Measurements from ENCODE around the gene TMEM132D. TPM values are rescaled to one million over a fixed set of nuclear protein-coding genes. Genes with fewer than 3 reads are reported as not detected.

The TMEM132D gene
- total RNA-seq, 2 experiments from 2014 or later = not detected

DNA sequence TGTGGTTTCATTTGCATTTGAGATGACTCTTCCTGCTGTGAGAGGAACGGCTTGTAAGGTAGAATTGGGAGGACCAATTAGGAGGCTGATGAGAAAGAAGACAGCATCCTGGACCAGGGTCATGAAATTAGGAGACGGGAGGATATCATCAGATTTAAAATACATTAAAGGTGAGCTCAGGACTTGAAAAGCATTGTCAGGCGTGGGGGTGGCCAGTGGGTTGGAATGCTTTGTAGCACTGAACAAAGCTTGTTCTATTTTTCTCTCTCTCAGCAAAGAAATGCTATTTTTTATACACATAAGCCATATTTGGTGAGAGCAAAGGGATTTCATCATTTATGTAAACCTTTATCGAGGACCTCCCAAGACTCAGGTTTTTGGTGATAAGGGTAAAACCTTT, 157.5 kb downstream of the TMEM132D start:
- Histone ChIP-seq H3K79me2 (ENCODE audit: insufficient read depth, low read depth, low read length) (no peaks in the 10 kb centered on the region), H4K20me1 (ENCODE audit: insufficient read depth, low read length) (no peaks in the 10 kb centered on the region), H2AFZ (ENCODE audit: low read length) (no peak overlapping the region), H3K4me3 (ENCODE audit: low read depth, low read length, poor library complexity, severe bottlenecking) (no peak overlapping the region), H3K36me3 (ENCODE audit: insufficient read depth, low read length) (no peaks in the 10 kb centered on the region), H3K4me2 (ENCODE audit: low read length) (no peak overlapping the region), H3K4me1 (ENCODE audit: insufficient read depth, low read length, poor library complexity, severe bottlenecking) (no peaks in the 10 kb centered on the region), H3K9me3 (ENCODE audit: low read length) (no peaks in the 10 kb centered on the region), H3K27ac (ENCODE audit: low read depth, low read length, poor library complexity, severe bottlenecking) (no peak overlapping the region), H3K9me2 (ENCODE audit: insufficient read depth, low read length) (no peaks in the 10 kb centered on the region)
- BruUV-seq (replicated peaks) = no TSS peak
- ChIA-PET CTCF (ENCODE audit: unreplicated experiment) (no interaction called here), POLR2A (no interaction called here)
- TF ChIP-seq, protein P1, sequence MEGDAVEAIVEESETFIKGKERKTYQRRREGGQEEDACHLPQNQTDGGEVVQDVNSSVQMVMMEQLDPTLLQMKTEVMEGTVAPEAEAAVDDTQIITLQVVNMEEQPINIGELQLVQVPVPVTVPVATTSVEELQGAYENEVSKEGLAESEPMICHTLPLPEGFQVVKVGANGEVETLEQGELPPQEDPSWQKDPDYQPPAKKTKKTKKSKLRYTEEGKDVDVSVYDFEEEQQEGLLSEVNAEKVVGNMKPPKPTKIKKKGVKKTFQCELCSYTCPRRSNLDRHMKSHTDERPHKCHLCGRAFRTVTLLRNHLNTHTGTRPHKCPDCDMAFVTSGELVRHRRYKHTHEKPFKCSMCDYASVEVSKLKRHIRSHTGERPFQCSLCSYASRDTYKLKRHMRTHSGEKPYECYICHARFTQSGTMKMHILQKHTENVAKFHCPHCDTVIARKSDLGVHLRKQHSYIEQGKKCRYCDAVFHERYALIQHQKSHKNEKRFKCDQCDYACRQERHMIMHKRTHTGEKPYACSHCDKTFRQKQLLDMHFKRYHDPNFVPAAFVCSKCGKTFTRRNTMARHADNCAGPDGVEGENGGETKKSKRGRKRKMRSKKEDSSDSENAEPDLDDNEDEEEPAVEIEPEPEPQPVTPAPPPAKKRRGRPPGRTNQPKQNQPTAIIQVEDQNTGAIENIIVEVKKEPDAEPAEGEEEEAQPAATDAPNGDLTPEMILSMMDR (conservative IDR thresholded peaks at IDR 0.05; ENCODE audit: low read length) = no peak
- TF ChIP-seq EZH2phosphoT487 (IDR thresholded peaks at IDR 0.05; ENCODE audit: borderline replicate concordance, low read depth, low read length) = no peak
- DNase-seq (ENCODE audit: low spot score) = no peak
- intact Hi-C loops (cut with micrococcal nuclease; ENCODE audit: unreplicated experiment) = no loop called here

DNA sequence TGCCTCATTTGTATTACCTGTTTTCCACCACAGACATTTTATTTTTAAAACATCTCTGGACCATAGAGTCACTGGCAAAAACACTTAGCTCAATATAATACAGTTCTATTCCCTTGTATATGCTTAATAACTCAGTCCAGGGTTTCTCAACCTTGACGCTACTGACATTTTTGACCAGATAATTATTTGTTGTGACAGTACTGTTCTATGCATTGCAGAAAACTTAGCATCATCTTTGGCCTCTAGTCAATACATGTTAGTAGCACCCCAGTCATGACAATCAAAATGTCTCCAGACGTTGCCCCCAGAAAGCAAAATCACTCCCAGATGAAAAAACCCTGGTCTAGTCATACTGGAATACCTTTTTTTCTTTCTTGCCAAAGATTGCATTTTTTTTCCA, 174.7 kb downstream of the TMEM132D start:
- intact Hi-C loops (cut with micrococcal nuclease; ENCODE audit: unreplicated experiment) = no loop called here
- no peaks in the 10 kb centered on the region for H3K9me3 ChIP-seq (ENCODE audit: low read length)
- H3K27ac ChIP-seq (ENCODE audit: low read depth, low read length, poor library complexity, severe bottlenecking) = no peak overlapping the region
- no peak overlapping the region for H2AFZ ChIP-seq (ENCODE audit: low read length)
- CTCF ChIA-PET (ENCODE audit: unreplicated experiment) = no interaction called here
- no peak for DNase-seq (ENCODE audit: low spot score)
- H3K36me3 ChIP-seq (ENCODE audit: insufficient read depth, low read length) = no peaks in the 10 kb centered on the region
- H4K20me1 ChIP-seq (ENCODE audit: insufficient read depth, low read length) = no peaks in the 10 kb centered on the region
- BruUV-seq (replicated peaks) = no TSS peak
- TF ChIP-seq, protein P1 (conservative IDR thresholded peaks at IDR 0.05; ENCODE audit: low read length) = no peak
- no peak for TF ChIP-seq EZH2phosphoT487 (IDR thresholded peaks at IDR 0.05; ENCODE audit: borderline replicate concordance, low read depth, low read length)
- no peak overlapping the region for H3K4me2 ChIP-seq (ENCODE audit: low read length)
- no peak overlapping the region for H3K4me3 ChIP-seq (ENCODE audit: low read depth, low read length, poor library complexity, severe bottlenecking)
- no peaks in the 10 kb centered on the region for H3K4me1 ChIP-seq (ENCODE audit: insufficient read depth, low read length, poor library complexity, severe bottlenecking)
- no peaks in the 10 kb centered on the region for H3K9me2 ChIP-seq (ENCODE audit: insufficient read depth, low read length)
- POLR2A ChIA-PET = no interaction called here
- H3K79me2 ChIP-seq (ENCODE audit: insufficient read depth, low read depth, low read length) = no peaks in the 10 kb centered on the region

DNA sequence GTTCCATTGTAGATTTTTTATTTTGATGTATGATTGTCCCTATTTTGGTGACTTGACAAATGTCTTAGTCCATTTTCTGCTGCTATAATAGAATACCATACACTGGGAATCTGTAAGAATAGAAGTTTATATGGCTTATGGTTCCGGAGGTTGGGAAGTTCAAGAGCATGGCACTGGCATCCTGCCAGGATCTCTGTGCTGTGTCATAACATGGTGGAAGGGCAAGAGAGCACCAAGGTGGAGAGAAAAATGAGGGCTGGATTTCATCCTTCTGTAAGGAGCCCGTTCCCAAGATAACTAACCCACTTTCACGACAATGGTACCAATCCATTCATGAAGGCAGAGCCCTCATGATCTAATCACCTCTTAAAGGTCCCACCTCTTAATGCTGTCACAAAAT, 176.7 kb downstream of the TMEM132D start:
- no peaks in the 10 kb centered on the region for H3K9me3 ChIP-seq (ENCODE audit: low read length)
- no peaks in the 10 kb centered on the region for H3K9me2 ChIP-seq (ENCODE audit: insufficient read depth, low read length)
- no peak overlapping the region for H3K4me2 ChIP-seq (ENCODE audit: low read length)
- intact Hi-C loops (cut with micrococcal nuclease; ENCODE audit: unreplicated experiment) = no loop called here
- H4K20me1 ChIP-seq (ENCODE audit: insufficient read depth, low read length) = no peaks in the 10 kb centered on the region
- H3K27ac ChIP-seq (ENCODE audit: low read depth, low read length, poor library complexity, severe bottlenecking) = no peak overlapping the region
- DNase-seq (ENCODE audit: low spot score) = no peak
- CTCF ChIA-PET (ENCODE audit: unreplicated experiment) = no interaction called here
- H3K4me1 ChIP-seq (ENCODE audit: insufficient read depth, low read length, poor library complexity, severe bottlenecking) = no peaks in the 10 kb centered on the region
- no peaks in the 10 kb centered on the region for H3K36me3 ChIP-seq (ENCODE audit: insufficient read depth, low read length)
- TF ChIP-seq, protein P1 (conservative IDR thresholded peaks at IDR 0.05; ENCODE audit: low read length) = no peak
- TF ChIP-seq EZH2phosphoT487 (IDR thresholded peaks at IDR 0.05; ENCODE audit: borderline replicate concordance, low read depth, low read length) = no peak
- BruUV-seq (replicated peaks) = no TSS peak
- H2AFZ ChIP-seq (ENCODE audit: low read length) = no peak overlapping the region
- H3K4me3 ChIP-seq (ENCODE audit: low read depth, low read length, poor library complexity, severe bottlenecking) = no peak overlapping the region
- POLR2A ChIA-PET = no interaction called here
- no peaks in the 10 kb centered on the region for H3K79me2 ChIP-seq (ENCODE audit: insufficient read depth, low read depth, low read length)

All from OCI-LY7 (cell line).